Stomach (tissue), 4 donors: ENCODE data around the gene RBBP9.

Source experiments
- POLR2A ChIP-seq, 4 donors: fragments of 450-650 bp; IDR thresholded peaks; one replicate each; pipeline ENCODE4 v1.6.1; 2016; ENCODE audit warnings: antibody characterized with exemption in 4 of 4, control low read depth in 2 of 4, mild to moderate bottlenecking in 1 of 4, moderate library complexity in 1 of 4
- TF ChIP-seq, protein P1 (sequence below), 7 experiments: fragments of 450-650 bp in 4 of 7; fragments of 200-600 bp in 3 of 7; sonication (generic) in 3 of 7; IDR thresholded peaks; one replicate each; pipeline ENCODE4 v1.5.1; 2016 to 2019; ENCODE audit warnings: antibody characterized with exemption in 7 of 7, control low read depth in 2 of 7, mild to moderate bottlenecking in 1 of 7

DNA sequence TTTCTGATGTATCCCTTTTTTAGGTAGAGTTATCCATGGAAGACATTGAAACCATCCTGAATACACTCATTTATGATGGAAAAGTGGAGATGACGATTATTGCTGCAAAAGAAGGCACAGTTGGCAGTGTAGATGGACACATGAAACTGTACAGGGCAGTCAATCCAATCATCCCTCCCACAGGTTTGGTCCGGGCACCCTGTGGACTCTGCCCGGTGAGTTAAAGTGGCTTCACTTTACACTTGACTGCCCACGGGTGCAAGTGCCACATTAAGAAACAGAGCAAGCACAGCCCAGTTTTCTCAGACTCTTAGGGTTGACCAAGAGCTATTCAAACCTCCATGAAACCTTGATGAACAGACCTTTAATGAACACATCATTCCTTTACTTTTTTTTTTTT lies 15.4 kb downstream of the RBBP9 start:
- TF ChIP-seq, protein P1, sequence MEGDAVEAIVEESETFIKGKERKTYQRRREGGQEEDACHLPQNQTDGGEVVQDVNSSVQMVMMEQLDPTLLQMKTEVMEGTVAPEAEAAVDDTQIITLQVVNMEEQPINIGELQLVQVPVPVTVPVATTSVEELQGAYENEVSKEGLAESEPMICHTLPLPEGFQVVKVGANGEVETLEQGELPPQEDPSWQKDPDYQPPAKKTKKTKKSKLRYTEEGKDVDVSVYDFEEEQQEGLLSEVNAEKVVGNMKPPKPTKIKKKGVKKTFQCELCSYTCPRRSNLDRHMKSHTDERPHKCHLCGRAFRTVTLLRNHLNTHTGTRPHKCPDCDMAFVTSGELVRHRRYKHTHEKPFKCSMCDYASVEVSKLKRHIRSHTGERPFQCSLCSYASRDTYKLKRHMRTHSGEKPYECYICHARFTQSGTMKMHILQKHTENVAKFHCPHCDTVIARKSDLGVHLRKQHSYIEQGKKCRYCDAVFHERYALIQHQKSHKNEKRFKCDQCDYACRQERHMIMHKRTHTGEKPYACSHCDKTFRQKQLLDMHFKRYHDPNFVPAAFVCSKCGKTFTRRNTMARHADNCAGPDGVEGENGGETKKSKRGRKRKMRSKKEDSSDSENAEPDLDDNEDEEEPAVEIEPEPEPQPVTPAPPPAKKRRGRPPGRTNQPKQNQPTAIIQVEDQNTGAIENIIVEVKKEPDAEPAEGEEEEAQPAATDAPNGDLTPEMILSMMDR (IDR thresholded peaks at IDR 0.05), result no peak
- TF ChIP-seq POLR2A (IDR thresholded peaks at IDR 0.05), result no peak
